NCI-H345 treated with DMSO at 0.1 percent for 48 hours (cell line): ENCODE measurements around the gene GRM1.

ENCODE experiments used
- DNase-seq: peaks from one replicate; lab custom pipeline; 2025; ENCODE audit not compliant: unreplicated experiment; lab: John Stamatoyannopoulos, UW

GRM1 gene

DNA sequence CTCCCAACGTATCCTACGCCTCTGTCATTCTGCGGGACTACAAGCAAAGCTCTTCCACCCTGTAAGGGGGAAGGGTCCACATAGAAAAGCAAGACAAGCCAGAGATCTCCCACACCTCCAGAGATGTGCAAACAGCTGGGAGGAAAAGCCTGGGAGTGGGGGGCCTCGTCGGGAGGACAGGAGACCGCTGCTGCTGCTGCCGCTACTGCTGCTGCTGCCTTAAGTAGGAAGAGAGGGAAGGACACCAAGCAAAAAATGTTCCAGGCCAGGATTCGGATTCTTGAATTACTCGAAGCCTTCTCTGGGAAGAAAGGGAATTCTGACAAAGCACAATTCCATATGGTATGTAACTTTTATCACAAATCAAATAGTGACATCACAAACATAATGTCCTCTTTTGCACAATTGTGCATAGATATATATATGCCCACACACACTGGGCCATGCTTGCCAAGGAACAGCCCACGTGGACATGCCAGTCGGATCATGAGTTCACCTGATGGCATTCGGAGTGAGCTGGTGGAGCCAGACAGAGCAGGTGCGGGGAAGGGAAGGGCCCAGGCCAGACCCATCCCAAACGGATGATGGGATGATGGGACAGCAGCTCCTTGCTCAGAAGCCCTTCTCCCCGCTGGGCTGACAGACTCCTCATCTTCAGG lies 406.0 kb downstream of the GRM1 start:
- DNase-seq, result no peak

DNA sequence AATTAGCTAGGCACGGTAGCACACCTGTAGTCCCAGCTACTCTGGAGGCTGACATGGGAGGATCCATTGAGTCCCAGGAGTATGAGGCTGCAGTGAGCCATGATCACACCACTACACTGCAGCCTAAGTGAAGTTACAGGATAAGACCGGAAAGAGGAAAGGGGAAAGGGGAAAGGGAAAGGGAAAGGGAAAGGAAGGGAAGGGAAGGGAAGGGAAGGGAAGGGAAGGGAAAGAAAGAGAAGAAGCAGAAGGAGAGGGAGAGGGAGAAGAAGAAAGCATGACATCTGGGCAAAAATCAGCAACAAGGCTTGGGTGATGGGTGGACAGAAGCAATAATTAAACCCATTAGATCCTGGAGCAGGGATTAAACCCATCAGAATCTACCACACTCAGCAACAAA lies 413.0 kb downstream of the GRM1 start:
- no peak for DNase-seq

DNA sequence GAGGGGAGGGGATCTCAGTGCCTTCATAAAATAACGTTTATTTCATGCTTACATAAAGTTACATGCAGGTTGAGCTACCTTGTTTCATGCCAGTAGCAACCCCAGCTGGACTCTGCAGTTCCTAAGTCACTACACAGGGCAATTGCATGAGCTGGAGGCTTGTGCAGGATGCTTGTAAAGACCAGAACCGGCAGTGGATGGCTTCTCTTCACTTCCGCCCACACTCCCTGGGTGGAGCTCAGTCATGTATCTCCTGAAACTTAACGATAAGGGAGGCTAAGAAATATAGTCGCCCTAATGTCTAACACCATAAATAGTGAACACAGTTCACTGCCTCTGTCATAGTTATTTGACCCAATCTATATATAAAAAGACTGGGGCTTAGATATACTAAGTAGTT lies 415.3 kb downstream of the GRM1 start:
- no peak for DNase-seq

DNA sequence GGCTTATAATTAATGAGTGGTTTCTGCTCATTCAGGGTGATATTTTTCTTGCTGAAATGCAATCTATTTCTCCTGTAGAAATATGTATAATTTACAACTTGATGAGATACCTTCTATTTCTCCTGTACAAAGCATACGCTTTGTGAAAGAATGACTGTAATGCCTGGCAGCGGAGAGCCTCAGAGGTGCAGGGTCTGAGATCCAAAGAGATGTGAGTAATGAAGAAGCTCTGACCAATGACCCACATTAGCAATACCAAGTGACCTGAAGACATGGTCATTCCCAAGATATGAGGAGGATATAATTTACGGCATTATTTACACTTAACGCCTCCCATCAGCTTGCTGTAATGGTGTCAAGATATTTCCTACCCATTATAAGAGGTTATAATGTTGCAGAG lies 416.4 kb downstream of the GRM1 start:
- DNase-seq, result no peak

DNA sequence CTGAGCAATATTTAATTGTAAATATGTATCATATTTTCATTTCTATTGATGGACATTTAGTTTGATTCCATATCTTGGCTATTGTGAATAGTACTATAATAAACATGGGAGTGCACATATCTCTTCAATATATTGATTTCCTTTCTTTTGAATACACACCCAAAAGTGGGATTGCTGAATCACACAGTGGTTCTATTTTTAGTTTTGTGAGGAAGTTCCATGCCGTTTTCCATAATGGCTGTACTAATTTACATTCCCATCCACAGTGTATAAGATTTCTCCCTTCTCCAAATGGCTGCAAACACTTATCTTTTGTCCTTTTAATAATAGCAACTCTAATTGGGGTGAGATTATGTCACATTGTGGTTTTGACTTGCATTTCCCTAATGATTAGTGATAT lies 428.0 kb downstream of the GRM1 start:
- no peak for DNase-seq

DNA sequence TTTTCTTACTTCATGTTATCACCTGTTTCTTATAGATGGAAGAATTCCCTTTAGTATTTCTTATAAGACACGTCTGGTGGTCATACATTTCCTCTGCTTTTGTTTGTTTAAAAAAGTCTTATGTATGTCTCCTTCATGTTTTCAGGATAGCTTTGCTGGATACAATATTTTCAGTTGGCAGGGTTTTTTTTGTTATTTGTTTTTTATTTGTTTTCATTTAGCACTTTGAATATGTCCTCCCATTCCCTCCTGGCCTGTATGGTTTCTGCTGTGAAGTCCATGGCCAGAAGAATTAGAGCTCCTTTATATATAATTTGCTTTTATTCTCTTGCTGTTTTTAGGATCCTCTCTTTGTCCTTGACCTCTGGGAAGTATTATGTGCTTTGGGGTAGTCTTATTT lies 432.1 kb downstream of the GRM1 start:
- no peak for DNase-seq

DNA sequence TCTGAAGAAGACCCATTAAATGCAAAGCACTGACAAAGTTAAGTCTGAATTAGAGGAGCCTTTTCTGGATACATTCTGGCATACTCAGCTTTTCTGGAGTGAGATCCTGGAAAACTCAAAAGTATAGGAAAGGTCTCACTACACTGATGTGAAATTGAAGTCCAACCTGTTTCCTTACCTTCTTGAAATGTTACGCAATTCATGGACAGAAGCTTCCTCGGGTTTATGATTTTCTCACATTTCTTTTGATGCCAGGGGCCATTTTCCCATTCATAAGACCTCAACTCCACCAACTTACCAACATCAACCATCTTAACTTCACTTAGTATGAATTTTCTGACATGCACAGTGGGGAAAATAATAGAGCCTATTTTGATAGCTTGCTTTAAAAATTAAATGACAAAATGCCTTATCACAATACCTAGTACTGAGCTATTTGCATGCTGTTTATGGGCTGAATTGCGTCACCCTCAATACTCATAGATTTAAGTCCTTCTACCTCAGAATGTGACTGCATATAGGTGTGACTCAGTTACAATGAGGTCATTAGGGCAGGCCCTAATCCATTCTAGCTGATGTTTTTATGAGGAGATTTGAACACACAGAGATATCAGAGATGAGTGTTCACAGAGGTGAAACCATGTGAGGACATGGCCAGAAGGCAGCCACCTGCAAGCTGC lies 441.4 kb downstream of the GRM1 start:
- no peak for DNase-seq

DNA sequence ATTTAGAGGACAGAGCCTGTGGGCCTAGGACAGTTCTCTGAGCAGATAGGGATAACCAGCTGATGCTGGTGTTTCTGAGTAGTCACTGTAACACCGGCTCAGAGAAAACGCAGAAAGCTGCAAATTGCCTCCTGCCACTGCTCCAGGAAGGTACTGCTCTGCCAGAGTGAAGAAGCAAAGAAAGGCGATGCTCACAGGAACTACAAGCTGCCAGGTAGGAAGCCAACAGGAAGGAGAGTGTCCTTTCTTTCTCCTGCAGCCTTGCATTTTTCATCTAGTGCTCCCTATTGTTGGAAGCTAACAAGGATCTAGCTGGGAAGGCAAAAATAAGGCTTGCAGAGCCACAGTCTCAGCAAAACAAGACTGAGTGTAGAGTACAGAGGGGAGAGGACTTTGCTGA lies 444.1 kb downstream of the GRM1 start:
- no peak for DNase-seq

DNA sequence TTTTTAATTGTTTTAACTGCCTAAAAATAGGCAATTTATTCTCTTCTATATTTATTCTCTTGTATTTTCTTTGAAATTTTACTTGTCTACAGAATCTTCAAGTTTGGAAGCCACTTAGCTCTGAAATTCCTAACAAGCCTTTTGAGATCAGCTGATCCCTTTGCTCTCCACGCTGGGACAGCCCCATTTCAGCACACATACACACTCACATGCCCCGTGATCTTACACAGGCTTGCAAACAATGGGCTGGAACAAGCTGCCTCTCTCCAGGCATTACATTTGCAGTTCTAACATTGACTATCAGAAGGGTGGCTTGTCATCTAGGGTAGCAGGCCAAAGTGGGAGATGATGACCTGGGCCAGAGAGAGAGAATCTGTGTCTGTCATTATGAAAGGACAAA lies 452.7 kb downstream of the GRM1 start:
- DNase-seq, result no peak

DNA sequence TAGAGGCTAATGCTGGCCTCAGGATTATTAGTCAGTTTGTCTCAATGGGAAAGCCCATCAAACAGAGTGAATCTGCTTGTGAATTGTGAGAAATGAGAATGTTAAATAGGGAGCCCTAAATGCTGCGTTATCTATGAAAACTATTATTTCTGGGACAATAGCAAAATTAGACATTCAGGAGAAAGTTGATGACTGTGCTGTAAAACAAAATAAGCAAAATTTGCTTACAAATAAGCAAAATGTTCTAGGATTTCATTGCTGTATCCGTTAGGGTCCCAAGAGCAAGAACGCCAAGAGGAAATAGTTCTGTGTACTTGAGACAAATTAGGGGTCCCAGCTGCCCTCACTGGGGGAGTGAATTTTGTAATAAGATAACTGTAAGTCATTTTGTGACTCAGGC lies 455.5 kb downstream of the GRM1 start:
- no peak for DNase-seq
